Keratinocyte (primary cell): ENCODE measurements around the gene MARVELD1. TPM values are rescaled to one million over a fixed set of nuclear protein-coding genes. Genes with fewer than 3 reads are reported as not detected.
A peak's percentile ranks its signal among the peaks of the same experiment; 100 is the strongest.
"Not testable (repeated sequence)": the region's sequence is repeated elsewhere in the genome, so short reads cannot be mapped to it uniquely, and the experiment has no call there.

Experiments
- DNase-seq: peaks from one replicate; pipeline ENCODE4 v3.0.0-alpha.2; 2011; ENCODE audit warnings: low read depth, missing footprints, low spot score
- FAIRE-seq: peaks from 2 replicates; lab custom pipeline; 2011; peaks lifted over from hg19 to GRCh38; lab: Jason Lieb, UNC
- H2AFZ ChIP-seq: 2 replicates; pipeline ENCODE4 v1.6.0; 2012; ENCODE audit warnings: low read length, control low read depth, inconsistent platforms; ENCODE audit not compliant: control insufficient read depth
- H3K27ac ChIP-seq: 2 replicates; pipeline ENCODE4 v1.5.1; 2011; ENCODE audit warnings: low read length; ENCODE audit not compliant: control insufficient read depth, insufficient read depth
- H3K27me3 ChIP-seq: 3 replicates; pipeline ENCODE4 v1.6.0; 2011; ENCODE audit warnings: low read length; ENCODE audit not compliant: control insufficient read depth, insufficient read depth; ENCODE audit errors: extremely low read depth
- H3K36me3 ChIP-seq, 2 experiments: 2 replicates in 1 of 2; 3 replicates in 1 of 2; pipeline ENCODE4 v1.5.1; 2011; ENCODE audit warnings: low read length in 2 of 2, mild to moderate bottlenecking in 1 of 2; ENCODE audit not compliant: control insufficient read depth in 2 of 2, insufficient read depth in 2 of 2; ENCODE audit errors: extremely low read depth in 1 of 2
- H3K4me1 ChIP-seq: 3 replicates; pipeline ENCODE4 v1.5.1; 2011; ENCODE audit warnings: low read length; ENCODE audit not compliant: control insufficient read depth, insufficient read depth; ENCODE audit errors: extremely low read depth
- H3K4me2 ChIP-seq: 3 replicates; pipeline ENCODE4 v1.6.0; 2011; ENCODE audit warnings: low read depth, low read length; ENCODE audit not compliant: control insufficient read depth, insufficient read depth; ENCODE audit errors: extremely low read depth
- H3K4me3 ChIP-seq, 3 experiments: fragments of 200-600 bp in 1 of 3; sonication (generic) in 1 of 3; 2 replicates in 2 of 3; 3 replicates in 1 of 3; pipeline ENCODE4 v1.5.1; 2011 to 2016; ENCODE audit warnings: low read length in 3 of 3, mild to moderate bottlenecking in 3 of 3, control low read depth in 2 of 3, inconsistent platforms in 1 of 3, low read depth in 1 of 3, mixed read lengths in 1 of 3, mixed run types in 1 of 3, moderate library complexity in 1 of 3; ENCODE audit not compliant: control insufficient read depth in 2 of 3, insufficient read depth in 2 of 3; ENCODE audit errors: extremely low read depth in 1 of 3
- H3K79me2 ChIP-seq: 2 replicates; pipeline ENCODE4 v1.6.0; 2012; ENCODE audit warnings: low read length; ENCODE audit not compliant: control insufficient read depth, insufficient read depth
- H3K9ac ChIP-seq: 3 replicates; pipeline ENCODE4 v1.6.0; 2011; ENCODE audit warnings: low read length; ENCODE audit not compliant: control insufficient read depth, insufficient read depth; ENCODE audit errors: extremely low read depth
- H3K9me1 ChIP-seq: 3 replicates; pipeline ENCODE4 v1.6.0; 2011; ENCODE audit warnings: low read length; ENCODE audit not compliant: control insufficient read depth, insufficient read depth; ENCODE audit errors: extremely low read depth
- H3K9me3 ChIP-seq: 2 replicates; pipeline ENCODE4 v1.5.1; 2012; ENCODE audit warnings: low read depth, low read length; ENCODE audit not compliant: control insufficient read depth
- H4K20me1 ChIP-seq: 3 replicates; pipeline ENCODE4 v1.6.0; 2011; ENCODE audit warnings: low read length; ENCODE audit not compliant: control insufficient read depth, insufficient read depth; ENCODE audit errors: extremely low read depth
- CTCF ChIP-seq, 3 experiments: IDR thresholded peaks in 1 of 3; conservative IDR thresholded peaks in 1 of 3; optimal IDR thresholded peaks in 1 of 3; 2 replicates in 2 of 3; 3 replicates in 1 of 3; pipeline versions ENCODE3 to v1.5.1; 2011; ENCODE audit warnings: low read length in 3 of 3, mild to moderate bottlenecking in 3 of 3, moderate library complexity in 2 of 3, control low read depth in 1 of 3, inconsistent platforms in 1 of 3; ENCODE audit not compliant: insufficient read depth in 2 of 3; ENCODE audit errors: extremely low read depth in 1 of 3
- EZH2 ChIP-seq: IDR thresholded peaks from one replicate; pipeline ENCODE4 v1.6.1; 2012; ENCODE audit warnings: inconsistent platforms, mild to moderate bottlenecking, low read length, moderate library complexity
- dilution Hi-C: fragments of 300-500 bp; cut with MboI; formaldehyde crosslinking; loops from one replicate; pipeline ENCODE4 v1.7.0; 2020; ENCODE audit warnings: low sequenced_read_pairs; ENCODE audit not compliant: extremely low pct_ligation_motif_present
- polyA plus RNA-seq, 5 experiments: library from polyadenylated mRNA; depleted of rRNA in 3 of 5; stranded (reverse) in 3 of 5; stranded (forward) in 1 of 5; unstranded in 1 of 5; fragments of >200 nt; gene quantifications; 1 replicate in 1 of 5; 2 replicates in 3 of 5; 3 replicates in 1 of 5; pipeline versions ENCODE4 v1.2.1 to v1.2.3, GENCODE V29; 2011 to 2012; ENCODE audit warnings: missing spikeins in 2 of 5, low read depth in 1 of 5, low replicate concordance in 1 of 5

The MARVELD1 gene
- polyA plus RNA-seq, 1 donor (not counting 4 experiments of a cell fraction or from before 2014, with no cell fraction given): 39.7 TPM

GRCh38 chr10:97690133-97690532, 23.4 kb upstream of the MARVELD1 start:
- no peak overlapping the region for H3K4me3 ChIP-seq
- H3K4me2 ChIP-seq: peak overlapping the region; percentile 69
- dilution Hi-C loops: no loop called here
- H3K9ac ChIP-seq: peak overlapping the region; percentile 75
- H3K27ac ChIP-seq: peak overlapping the region; percentile 97
- FAIRE-seq (peak; percentile 87), DNase-seq (no peak)
- peaks cover 0 to 4% of the 10 kb centered on the region in 2 experiments for H3K36me3 ChIP-seq
- peaks cover 33% of the 10 kb centered on the region for H3K4me1 ChIP-seq
- H2AFZ ChIP-seq: no peak overlapping the region
- H3K79me2 ChIP-seq: peaks cover 18% of the 10 kb centered on the region
- H4K20me1 ChIP-seq: no peaks in the 10 kb centered on the region
- no peaks in the 10 kb centered on the region for H3K9me1 ChIP-seq
- H3K9me3 ChIP-seq: no peaks in the 10 kb centered on the region
- no peaks in the 10 kb centered on the region for H3K27me3 ChIP-seq
- TF ChIP-seq CTCF (optimal IDR thresholded peaks at IDR 0.05 in 1 of 3, IDR thresholded peaks at IDR 0.05 in 1 of 3, conservative IDR thresholded peaks at IDR 0.05 in 1 of 3; ENCODE audit: extremely low read depth in 1 of 3, insufficient read depth in 2 of 3, low read length in 3 of 3): no peak
- TF ChIP-seq EZH2: no peak

GRCh38 chr10:97698072-97698655, 15.4 kb upstream of the MARVELD1 start:
- H3K36me3 ChIP-seq, H3K9ac ChIP-seq, H3K27me3 ChIP-seq, H3K27ac ChIP-seq, H3K4me1 ChIP-seq, H3K9me3 ChIP-seq, H4K20me1 ChIP-seq, DNase-seq, H3K79me2 ChIP-seq, FAIRE-seq, H3K9me1 ChIP-seq, dilution Hi-C loops, H3K4me2 ChIP-seq, H3K4me3 ChIP-seq, H2AFZ ChIP-seq: not testable (repeated sequence)
